Measurements from ENCODE around the gene ZNF717.

GRCh38 chr3:75727985-75728384, 57.4 kb downstream of the ZNF717 start:
- no peak for TF ChIP-seq CTCF (conservative IDR thresholded peaks at IDR 0.05 in 1 of 2, IDR thresholded peaks at IDR 0.05 in 1 of 2; ENCODE audit: low read depth in 1 of 2, low read length in 2 of 2)
- TF ChIP-seq EZH2 (IDR thresholded peaks at IDR 0.05; ENCODE audit: low read length, missing control alignments) = no peak
